HepG2 (cell line): Measurements from ENCODE around the gene ERLEC1. TPM values are rescaled to one million over a fixed set of nuclear protein-coding genes. Genes with fewer than 3 reads are reported as not detected.
A peak's percentile ranks its signal among the peaks of the same experiment; 100 is the strongest.

ENCODE experiments used
- FOXC1 ChIP-seq: sonication (generic); formaldehyde crosslinking; IDR thresholded peaks from 2 replicates; pipeline ENCODE4 v1.8.0; 2022; ENCODE audit warnings: mild to moderate bottlenecking, missing genetic modification reagents, borderline replicate concordance
- KLF12 ChIP-seq: sonication (generic); formaldehyde crosslinking; IDR thresholded peaks from 2 replicates; pipeline ENCODE4 v1.4.0; 2020; ENCODE audit warnings: missing genetic modification reagents, borderline replicate concordance
- RFXAP ChIP-seq: sonication (generic); formaldehyde crosslinking; IDR thresholded peaks from 2 replicates; pipeline ENCODE4 v1.4.0; 2020; ENCODE audit warnings: missing genetic modification reagents, borderline replicate concordance
- SRSF4 ChIP-seq: fragments of 200-400 bp; formaldehyde crosslinking; IDR thresholded peaks from one replicate; pipeline ENCODE4 v1.6.1; 2018; ENCODE audit warnings: mild to moderate bottlenecking, low read depth, low read length, moderate library complexity; ENCODE audit not compliant: poor library complexity, severe bottlenecking
- ZC3H13 ChIP-seq: sonication (generic); formaldehyde crosslinking; IDR thresholded peaks from 2 replicates; pipeline ENCODE4 v1.8.1; 2023; ENCODE audit warnings: mild to moderate bottlenecking, missing genetic modification reagents, moderate library complexity
- ZKSCAN5 ChIP-seq: sonication (generic); formaldehyde crosslinking; IDR thresholded peaks from 2 replicates; pipeline ENCODE4 v1.5.1; 2020; ENCODE audit warnings: mild to moderate bottlenecking, missing genetic modification reagents
- ZMYM2 ChIP-seq: sonication (generic); formaldehyde crosslinking; IDR thresholded peaks from 2 replicates; pipeline ENCODE4 v1.8.0; 2022; ENCODE audit warnings: mild to moderate bottlenecking, missing genetic modification reagents
- ZNF101 ChIP-seq: sonication (generic); formaldehyde crosslinking; IDR thresholded peaks from 2 replicates; pipeline ENCODE4 v1.4.0; 2020; ENCODE audit warnings: mild to moderate bottlenecking, low read depth, missing genetic modification reagents, borderline replicate concordance
- ZNF124 ChIP-seq: sonication (generic); formaldehyde crosslinking; IDR thresholded peaks from 2 replicates; pipeline ENCODE4 v1.4.0; 2020; ENCODE audit warnings: missing genetic modification reagents
- ZNF484 ChIP-seq: sonication (generic); formaldehyde crosslinking; IDR thresholded peaks from 2 replicates; pipeline ENCODE4 v1.5.1; 2020; ENCODE audit warnings: mild to moderate bottlenecking, low read depth, missing genetic modification reagents, borderline replicate concordance
- ZNF589 ChIP-seq: sonication (generic); formaldehyde crosslinking; conservative IDR thresholded peaks from 2 replicates; pipeline ENCODE4 v1.8.0; 2022; ENCODE audit warnings: mild to moderate bottlenecking, moderate library complexity, missing genetic modification reagents
- ZNF746 ChIP-seq: sonication (generic); formaldehyde crosslinking; IDR thresholded peaks from 2 replicates; pipeline ENCODE4 v1.8.0; 2022; ENCODE audit warnings: mild to moderate bottlenecking, missing genetic modification reagents
- ZSCAN20 ChIP-seq: sonication (generic); formaldehyde crosslinking; IDR thresholded peaks from 2 replicates; pipeline ENCODE4 v1.4.0; 2020; ENCODE audit warnings: missing genetic modification reagents, mild to moderate bottlenecking, borderline replicate concordance
- ZSCAN30 ChIP-seq: sonication (generic); formaldehyde crosslinking; IDR thresholded peaks from 2 replicates; pipeline ENCODE4 v1.5.0; 2020; ENCODE audit warnings: mild to moderate bottlenecking, missing genetic modification reagents
- ZZZ3 ChIP-seq: sonication (generic); formaldehyde crosslinking; IDR thresholded peaks from 2 replicates; pipeline ENCODE4 v1.4.0; 2020; ENCODE audit warnings: missing genetic modification reagents, mild to moderate bottlenecking, borderline replicate concordance
- polyA plus RNA-seq, 8 experiments: library from polyadenylated mRNA; depleted of rRNA in 3 of 8; stranded (reverse) in 7 of 8; unstranded in 1 of 8; fragments of >200 nt; fragmentation: Illumina TruSeq in 4 of 8; extraction: Trizol in 4 of 8; gene quantifications; 2 replicates each; pipeline versions ENCODE4 v1.2.1 to v1.2.3, GENCODE V29; 2011 to 2016; ENCODE audit warnings: low read depth in 4 of 8, missing spikeins in 1 of 8, mixed read lengths in 1 of 8; ENCODE audit not compliant: insufficient read depth in 1 of 8
- total RNA-seq, 5 experiments: library from RNA; depleted of rRNA; stranded (reverse); fragments of >200 nt; fragmentation: Illumina TruSeq; extraction: Trizol; gene quantifications; 2 replicates each; pipeline ENCODE4 v1.2.3, GENCODE V29; 2016; ENCODE audit warnings: low read depth in 1 of 5
- TF ChIP-seq, protein P1 (sequence below): sonication (generic); formaldehyde crosslinking; IDR thresholded peaks from 2 replicates; pipeline ENCODE4 v1.5.0; 2020; ENCODE audit warnings: missing genetic modification reagents, mild to moderate bottlenecking, borderline replicate concordance
- TF ChIP-seq, protein P2 (sequence below): sonication (generic); formaldehyde crosslinking; IDR thresholded peaks from 2 replicates; pipeline ENCODE4 v1.5.1; 2020; ENCODE audit warnings: missing genetic modification reagents, mild to moderate bottlenecking, borderline replicate concordance
- TF ChIP-seq, protein P3 (sequence below): sonication (generic); formaldehyde crosslinking; IDR thresholded peaks from 2 replicates; pipeline ENCODE4 v1.4.0; 2020; ENCODE audit warnings: missing genetic modification reagents, mild to moderate bottlenecking, borderline replicate concordance
- TF ChIP-seq, protein P4 (sequence below): sonication (generic); formaldehyde crosslinking; IDR thresholded peaks from 2 replicates; pipeline ENCODE4 v1.9.0; 2022; ENCODE audit warnings: missing genetic modification reagents, mild to moderate bottlenecking, borderline replicate concordance

The ERLEC1 gene
- total and polyA plus RNA-seq, 2 of the 13 experiments (the other 11 are each of a cell fraction or from before 2014, with no cell fraction given): 87.3 to 88.4 TPM

DNA sequence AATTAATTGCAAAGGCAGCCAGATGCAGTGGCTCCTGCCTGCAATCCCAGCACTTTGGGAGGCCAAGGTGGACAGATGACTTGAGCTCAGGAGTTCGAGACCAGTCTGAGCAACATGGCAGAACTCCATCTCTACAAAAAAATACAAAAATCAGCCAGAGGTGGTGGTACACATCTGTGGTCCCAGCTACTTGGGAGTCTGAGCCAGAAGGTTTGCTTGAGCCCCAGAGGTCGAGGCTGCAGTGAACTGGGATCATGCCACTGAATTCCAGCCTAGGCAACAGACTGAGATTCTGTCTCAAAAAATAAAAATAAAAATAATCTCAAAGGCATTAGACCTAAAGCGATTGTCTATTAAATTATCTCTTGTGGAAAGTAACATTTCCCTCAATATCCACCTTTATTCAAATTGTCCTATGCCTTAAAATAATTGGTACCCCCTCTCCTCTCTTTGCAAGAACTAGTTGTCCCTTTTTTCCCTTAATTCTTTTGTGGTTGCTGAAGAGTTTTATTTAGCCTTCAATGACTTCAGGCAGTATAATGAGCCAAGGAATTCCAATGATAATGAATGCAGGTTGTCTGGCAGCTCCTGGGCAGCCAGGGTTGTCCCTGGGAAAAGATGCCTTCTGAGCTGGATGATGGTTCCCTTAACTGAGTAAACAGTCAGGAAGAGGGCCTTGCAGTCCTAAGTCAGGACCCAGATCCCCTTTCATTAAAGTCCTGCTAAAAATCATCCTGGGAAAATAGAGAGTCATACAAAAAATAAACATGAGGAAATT lies 40.7 kb downstream of the ERLEC1 start (continued):
- TF ChIP-seq, protein P1, sequence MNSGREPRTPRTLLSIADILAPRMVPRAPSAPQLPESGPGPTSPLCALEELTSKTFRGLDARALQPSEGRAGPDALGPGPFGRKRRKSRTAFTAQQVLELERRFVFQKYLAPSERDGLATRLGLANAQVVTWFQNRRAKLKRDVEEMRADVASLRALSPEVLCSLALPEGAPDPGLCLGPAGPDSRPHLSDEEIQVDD (CRISPR knock-in tag): no peak
- TF ChIP-seq ZSCAN20 (CRISPR knock-in tag): 0 out of 2 replicates have a peak, but pooled peaks have one; percentile 5
- TF ChIP-seq, protein P2, sequence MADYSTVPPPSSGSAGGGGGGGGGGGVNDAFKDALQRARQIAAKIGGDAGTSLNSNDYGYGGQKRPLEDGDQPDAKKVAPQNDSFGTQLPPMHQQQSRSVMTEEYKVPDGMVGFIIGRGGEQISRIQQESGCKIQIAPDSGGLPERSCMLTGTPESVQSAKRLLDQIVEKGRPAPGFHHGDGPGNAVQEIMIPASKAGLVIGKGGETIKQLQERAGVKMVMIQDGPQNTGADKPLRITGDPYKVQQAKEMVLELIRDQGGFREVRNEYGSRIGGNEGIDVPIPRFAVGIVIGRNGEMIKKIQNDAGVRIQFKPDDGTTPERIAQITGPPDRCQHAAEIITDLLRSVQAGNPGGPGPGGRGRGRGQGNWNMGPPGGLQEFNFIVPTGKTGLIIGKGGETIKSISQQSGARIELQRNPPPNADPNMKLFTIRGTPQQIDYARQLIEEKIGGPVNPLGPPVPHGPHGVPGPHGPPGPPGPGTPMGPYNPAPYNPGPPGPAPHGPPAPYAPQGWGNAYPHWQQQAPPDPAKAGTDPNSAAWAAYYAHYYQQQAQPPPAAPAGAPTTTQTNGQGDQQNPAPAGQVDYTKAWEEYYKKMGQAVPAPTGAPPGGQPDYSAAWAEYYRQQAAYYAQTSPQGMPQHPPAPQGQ: no peak
- TF ChIP-seq, protein P3, sequence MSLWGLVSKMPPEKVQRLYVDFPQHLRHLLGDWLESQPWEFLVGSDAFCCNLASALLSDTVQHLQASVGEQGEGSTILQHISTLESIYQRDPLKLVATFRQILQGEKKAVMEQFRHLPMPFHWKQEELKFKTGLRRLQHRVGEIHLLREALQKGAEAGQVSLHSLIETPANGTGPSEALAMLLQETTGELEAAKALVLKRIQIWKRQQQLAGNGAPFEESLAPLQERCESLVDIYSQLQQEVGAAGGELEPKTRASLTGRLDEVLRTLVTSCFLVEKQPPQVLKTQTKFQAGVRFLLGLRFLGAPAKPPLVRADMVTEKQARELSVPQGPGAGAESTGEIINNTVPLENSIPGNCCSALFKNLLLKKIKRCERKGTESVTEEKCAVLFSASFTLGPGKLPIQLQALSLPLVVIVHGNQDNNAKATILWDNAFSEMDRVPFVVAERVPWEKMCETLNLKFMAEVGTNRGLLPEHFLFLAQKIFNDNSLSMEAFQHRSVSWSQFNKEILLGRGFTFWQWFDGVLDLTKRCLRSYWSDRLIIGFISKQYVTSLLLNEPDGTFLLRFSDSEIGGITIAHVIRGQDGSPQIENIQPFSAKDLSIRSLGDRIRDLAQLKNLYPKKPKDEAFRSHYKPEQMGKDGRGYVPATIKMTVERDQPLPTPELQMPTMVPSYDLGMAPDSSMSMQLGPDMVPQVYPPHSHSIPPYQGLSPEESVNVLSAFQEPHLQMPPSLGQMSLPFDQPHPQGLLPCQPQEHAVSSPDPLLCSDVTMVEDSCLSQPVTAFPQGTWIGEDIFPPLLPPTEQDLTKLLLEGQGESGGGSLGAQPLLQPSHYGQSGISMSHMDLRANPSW: peak; percentile 53; the same call in 1 of the 2 replicates
- TF ChIP-seq FOXC1 (CRISPR knock-in tag): peak; percentile 26; the same call in 1 of the 2 replicates
- no peak for TF ChIP-seq ZNF589 (CRISPR knock-in tag)
- no peak for TF ChIP-seq SRSF4
- TF ChIP-seq ZSCAN30: 0 out of 2 replicates have a peak, but pooled peaks have one; percentile 75
- TF ChIP-seq RFXAP (CRISPR knock-in tag): no peak
- peak; percentile 38; the same call in 1 of the 2 replicates for TF ChIP-seq ZMYM2 (CRISPR knock-in tag)
- no peak for TF ChIP-seq ZNF484 (CRISPR knock-in tag)
- no peak for TF ChIP-seq ZNF101 (CRISPR knock-in tag)
- no peak for TF ChIP-seq ZNF124 (CRISPR knock-in tag)
- no peak for TF ChIP-seq KLF12 (CRISPR knock-in tag)
- TF ChIP-seq, protein P4, sequence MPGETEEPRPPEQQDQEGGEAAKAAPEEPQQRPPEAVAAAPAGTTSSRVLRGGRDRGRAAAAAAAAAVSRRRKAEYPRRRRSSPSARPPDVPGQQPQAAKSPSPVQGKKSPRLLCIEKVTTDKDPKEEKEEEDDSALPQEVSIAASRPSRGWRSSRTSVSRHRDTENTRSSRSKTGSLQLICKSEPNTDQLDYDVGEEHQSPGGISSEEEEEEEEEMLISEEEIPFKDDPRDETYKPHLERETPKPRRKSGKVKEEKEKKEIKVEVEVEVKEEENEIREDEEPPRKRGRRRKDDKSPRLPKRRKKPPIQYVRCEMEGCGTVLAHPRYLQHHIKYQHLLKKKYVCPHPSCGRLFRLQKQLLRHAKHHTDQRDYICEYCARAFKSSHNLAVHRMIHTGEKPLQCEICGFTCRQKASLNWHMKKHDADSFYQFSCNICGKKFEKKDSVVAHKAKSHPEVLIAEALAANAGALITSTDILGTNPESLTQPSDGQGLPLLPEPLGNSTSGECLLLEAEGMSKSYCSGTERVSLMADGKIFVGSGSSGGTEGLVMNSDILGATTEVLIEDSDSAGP (CRISPR knock-in tag): peak; percentile 45; the same call in 1 of the 2 replicates
- TF ChIP-seq ZKSCAN5 (CRISPR knock-in tag): no peak
- no peak for TF ChIP-seq ZC3H13 (CRISPR knock-in tag)
- TF ChIP-seq ZZZ3 (CRISPR knock-in tag): no peak
- no peak for TF ChIP-seq ZNF746 (CRISPR knock-in tag)
